NCI-H146 (cell line): ENCODE results near the gene CD44.

ENCODE experiments used
- DNase-seq: peaks from one replicate; lab custom pipeline; 2025; lab: John Stamatoyannopoulos, UW

The CD44 gene

GRCh38 chr11:35158701-35159510 lies 19.9 kb downstream of the CD44 start:
- DNase-seq = no peak

GRCh38 chr11:35160246-35160824 lies 21.4 kb downstream of the CD44 start:
- DNase-seq = no peak

- no peak for DNase-seq
Measured at GRCh38 chr11:35160902-35161597, 22.1 kb downstream of the CD44 start.

GRCh38 chr11:35162745-35163144 lies 23.8 kb downstream of the CD44 start:
- DNase-seq = no peak

- no peak for DNase-seq
Measured at GRCh38 chr11:35163209-35163608, 24.2 kb downstream of the CD44 start.

GRCh38 chr11:35163702-35164496 lies 24.9 kb downstream of the CD44 start:
- no peak for DNase-seq

- DNase-seq = no peak
Measured at GRCh38 chr11:35165030-35165422, 26.1 kb downstream of the CD44 start.

GRCh38 chr11:35165423-35166368 lies 26.7 kb downstream of the CD44 start:
- DNase-seq = no peak

- DNase-seq = no peak
Measured at GRCh38 chr11:35166369-35167360, 27.7 kb downstream of the CD44 start.

GRCh38 chr11:35167426-35167954 lies 28.5 kb downstream of the CD44 start:
- DNase-seq = no peak

GRCh38 chr11:35168671-35169070 lies 29.7 kb downstream of the CD44 start:
- no peak for DNase-seq

GRCh38 chr11:35169112-35169511 lies 30.1 kb downstream of the CD44 start:
- no peak for DNase-seq

GRCh38 chr11:35169754-35170153 lies 30.8 kb downstream of the CD44 start:
- no peak for DNase-seq

GRCh38 chr11:35170503-35170902 lies 31.5 kb downstream of the CD44 start:
- no peak for DNase-seq

- no peak for DNase-seq
Measured at GRCh38 chr11:35171226-35171625, 32.3 kb downstream of the CD44 start.

- DNase-seq = no peak
Measured at GRCh38 chr11:35173011-35173511, 34.1 kb downstream of the CD44 start.

- DNase-seq = no peak
Measured at GRCh38 chr11:35173616-35174566, 34.9 kb downstream of the CD44 start.

GRCh38 chr11:35174666-35175065 lies 35.7 kb downstream of the CD44 start:
- DNase-seq = no peak
